NCI-H226 (cell line): ENCODE results near the gene CLEC19A.
A peak's percentile ranks its signal among the peaks of the same experiment; 100 is the strongest.

Experiments
- DNase-seq: peaks from one replicate; pipeline ENCODE4 v3.0.0-alpha.2; 2015

The CLEC19A gene

GRCh38 chr16:19285431-19285830 is at the start of gene CLEC19A:
Gene CLEC19A (plus strand): TSS chr16:19285731. CDS start chr16:19285852, 121 bp downstream.
- no peak for DNase-seq

DNA sequence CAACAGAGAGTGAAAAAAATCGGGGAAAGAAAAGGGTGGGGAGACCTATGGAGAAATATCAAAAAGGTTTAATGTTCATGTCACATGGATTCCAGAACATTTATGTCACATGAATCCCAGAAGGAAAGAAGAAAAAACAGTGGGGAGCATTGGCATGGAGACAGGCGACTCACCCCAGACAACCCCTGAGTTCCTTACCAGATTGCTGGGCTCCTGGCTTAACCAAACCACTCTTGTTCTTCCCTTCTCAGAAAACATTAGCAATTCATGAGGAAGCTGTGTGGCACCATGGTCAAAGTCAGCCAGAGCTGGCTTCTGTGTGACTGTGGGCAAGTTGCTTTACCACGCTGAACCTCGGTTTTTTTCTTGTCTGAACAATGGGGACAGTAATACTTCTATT is 49.6 kb upstream of the CLEC19A start:
- DNase-seq, result no peak

- DNase-seq, result no peak
Measured at GRCh38 chr16:19236561-19237209, 48.8 kb upstream of the CLEC19A start.

DNA sequence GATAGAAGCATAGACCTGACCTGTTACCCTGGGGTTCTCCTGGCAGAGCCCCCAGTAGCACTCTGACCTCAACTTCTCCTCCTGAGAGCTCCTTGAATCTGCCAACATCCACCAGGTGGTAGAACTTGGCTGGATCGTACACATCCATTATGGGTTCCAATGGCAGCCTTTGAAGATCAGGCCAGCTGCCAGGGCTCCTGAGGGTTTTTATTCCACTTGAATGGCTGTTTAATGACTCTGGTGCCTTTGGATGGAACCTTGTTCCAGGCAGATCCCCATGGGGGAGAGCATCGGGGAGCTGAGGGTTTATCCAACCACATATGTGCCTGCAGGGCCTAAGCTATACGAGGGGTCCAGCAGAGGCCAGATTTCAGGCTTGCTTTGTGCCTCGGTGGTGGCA is 47.1 kb upstream of the CLEC19A start:
- no peak for DNase-seq

DNA sequence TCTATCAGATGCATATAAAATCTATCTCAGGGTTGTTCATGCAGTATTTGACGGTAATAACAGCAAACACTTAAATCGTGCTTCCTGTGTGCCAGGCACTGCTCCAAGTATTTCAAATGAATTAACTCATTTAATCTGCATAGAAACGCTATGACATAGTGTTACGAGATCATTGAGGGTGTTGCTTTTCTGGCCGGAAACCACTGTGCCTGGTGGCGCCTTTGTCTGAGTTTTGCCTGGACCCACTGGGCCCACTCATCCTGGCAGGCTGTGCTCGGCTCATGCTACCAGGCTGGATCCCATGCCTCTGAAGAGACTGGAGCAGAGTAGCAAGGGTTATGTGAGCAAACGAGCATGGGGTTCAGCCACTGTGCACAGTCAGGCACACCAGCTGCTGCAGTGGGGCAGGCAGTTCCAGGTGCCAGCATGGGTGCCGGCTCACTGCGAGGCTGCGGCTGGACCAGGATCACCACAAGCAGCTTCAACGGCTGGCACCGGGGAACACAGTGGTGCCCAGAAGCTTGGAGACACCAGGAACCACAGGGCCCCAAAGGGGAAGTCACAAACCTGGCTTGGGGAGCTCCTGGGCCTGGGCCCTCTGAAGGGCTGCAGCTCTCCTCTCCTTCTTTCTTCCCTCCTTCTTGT is 45.9 kb upstream of the CLEC19A start:
- DNase-seq, result no peak

DNA sequence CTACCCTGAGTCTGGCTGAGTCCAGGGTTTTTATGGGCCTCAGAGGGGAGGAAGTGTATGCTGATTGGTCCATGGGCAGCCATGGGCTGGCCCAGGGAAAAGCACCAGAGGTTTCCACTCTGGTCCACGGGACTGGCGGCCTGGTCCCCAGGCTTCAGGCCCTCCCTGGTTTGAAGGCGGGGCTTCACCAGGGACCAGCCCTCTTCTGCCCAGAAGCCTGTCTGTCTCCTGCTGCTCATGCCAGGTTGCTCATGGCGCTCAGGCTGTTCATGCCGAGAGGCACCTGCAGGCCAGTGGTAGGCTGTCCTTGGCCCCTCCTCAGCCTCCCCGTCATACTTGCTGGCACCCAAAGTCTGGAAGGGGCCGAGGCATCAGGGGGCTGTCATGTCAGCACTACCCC is 45.0 kb upstream of the CLEC19A start:
- DNase-seq, result no peak

GRCh38 chr16:19241512-19241911 is 44.0 kb upstream of the CLEC19A start:
- no peak for DNase-seq

DNA sequence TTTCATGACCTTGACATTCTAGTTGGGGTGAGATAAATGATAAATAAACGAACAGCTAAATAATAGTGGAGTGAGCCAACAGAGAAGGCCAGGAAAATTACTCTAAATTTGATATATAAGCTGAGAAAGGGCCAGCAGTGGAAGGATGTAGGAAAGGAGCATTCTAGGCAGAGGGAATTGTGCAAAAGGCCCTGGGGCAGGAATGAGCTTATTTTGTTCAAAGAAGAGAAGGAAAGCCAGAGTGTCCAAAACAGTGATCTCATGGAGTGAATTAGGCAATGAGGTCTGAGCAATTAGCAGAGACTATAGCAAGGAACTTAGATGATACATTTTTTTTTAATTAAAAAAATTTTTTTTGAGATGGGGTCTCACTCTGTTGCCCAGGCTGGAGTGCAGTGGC is 43.3 kb upstream of the CLEC19A start:
- no peak for DNase-seq

GRCh38 chr16:19242987-19243575 is 42.5 kb upstream of the CLEC19A start:
- no peak for DNase-seq

DNA sequence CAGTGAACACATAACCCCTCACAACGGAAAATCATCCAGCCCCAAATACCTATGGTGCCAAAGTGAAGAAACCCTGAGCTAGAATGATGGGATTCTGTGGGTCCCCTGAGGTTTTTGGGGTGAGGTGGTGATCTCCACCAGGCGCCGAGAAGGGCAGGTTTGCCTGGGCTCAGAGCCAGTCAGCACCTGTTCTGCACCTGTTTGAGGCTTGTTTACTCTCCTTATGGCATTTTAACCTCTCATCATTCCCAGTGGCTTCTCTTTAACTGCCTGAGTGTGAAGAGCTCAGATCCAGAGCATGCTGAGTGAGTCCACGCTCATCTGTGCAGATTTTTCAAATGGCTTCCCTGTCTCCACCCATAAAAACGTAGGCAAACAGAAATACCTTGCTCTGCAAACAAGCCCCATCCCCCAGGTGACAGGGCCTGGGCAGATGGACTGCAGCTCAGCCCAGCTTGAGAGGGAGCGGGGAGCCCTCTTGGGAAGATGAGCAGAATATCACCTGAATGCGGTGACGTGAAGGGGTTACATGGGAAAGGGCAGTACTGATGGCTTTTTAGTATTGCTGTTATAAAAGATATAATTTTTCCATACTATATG is 40.1 kb upstream of the CLEC19A start:
- no peak for DNase-seq

DNA sequence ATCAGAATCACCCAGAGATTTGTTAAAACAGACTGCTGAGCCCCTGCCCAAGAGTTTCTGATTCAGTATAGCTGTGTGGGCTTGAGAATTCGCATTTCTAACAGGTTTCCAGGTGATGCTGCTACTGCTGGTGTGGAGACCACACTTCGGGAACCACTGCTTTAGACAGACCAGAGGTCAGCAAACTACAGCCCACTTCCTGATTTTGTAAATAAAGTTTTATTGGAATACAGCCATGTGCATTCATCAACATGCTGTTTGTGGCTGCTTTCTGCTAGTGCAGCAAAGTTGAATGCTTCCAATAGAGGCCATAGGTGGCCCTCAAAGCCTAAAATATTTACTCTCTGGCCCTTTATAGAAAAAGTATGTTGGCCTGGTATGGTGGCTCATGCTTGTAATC is 32.6 kb upstream of the CLEC19A start:
- no peak for DNase-seq

DNA sequence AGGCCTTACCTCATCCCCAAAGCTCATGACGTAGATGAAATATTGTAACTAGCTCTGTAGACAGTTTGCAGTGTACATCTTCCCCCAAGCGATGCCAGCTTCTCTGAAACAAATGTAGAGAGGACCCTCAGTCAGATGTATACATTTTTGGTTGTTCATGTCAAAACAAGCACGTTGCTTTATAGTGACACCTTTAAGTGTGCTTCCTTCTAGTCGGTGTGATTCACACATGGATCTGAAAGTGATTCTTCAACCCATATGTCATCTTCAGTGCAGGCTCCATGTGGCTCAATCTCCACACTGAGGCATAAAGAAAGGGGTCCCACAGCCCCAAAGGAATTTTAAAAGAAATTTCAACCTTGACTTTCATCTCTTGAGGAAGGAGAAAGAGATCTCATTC is 30.9 kb upstream of the CLEC19A start:
- no peak for DNase-seq

DNA sequence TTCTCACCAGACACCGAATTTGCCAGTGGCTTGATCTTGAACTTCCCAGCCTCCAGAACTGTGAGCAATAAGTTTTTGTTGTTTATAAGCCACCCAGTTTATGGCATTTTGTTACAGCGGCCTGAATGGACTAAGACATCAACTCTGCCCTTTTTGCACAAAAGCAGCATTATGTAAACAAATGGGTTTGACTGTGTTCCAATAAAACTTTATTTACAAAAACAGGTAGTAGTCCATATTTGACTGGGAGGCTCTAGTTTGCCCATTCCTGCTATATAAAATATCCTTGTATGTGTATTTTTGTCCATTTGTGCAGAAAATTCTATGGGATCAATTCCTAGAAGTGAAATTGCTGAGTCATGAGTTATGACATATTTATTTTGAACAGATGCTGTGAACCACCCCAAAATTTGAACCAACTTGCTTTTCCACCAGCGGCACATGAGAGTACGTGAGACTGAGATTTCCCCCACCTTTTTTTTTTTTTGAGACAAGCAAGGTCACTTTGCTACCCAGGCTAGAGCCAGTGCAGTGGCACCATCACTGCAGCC is 21.3 kb upstream of the CLEC19A start:
- DNase-seq, result no peak

- DNase-seq, result no peak
Measured at GRCh38 chr16:19265380-19265930, 20.1 kb upstream of the CLEC19A start.

- DNase-seq, result no peak
Measured at GRCh38 chr16:19266774-19267173, 18.8 kb upstream of the CLEC19A start.

DNA sequence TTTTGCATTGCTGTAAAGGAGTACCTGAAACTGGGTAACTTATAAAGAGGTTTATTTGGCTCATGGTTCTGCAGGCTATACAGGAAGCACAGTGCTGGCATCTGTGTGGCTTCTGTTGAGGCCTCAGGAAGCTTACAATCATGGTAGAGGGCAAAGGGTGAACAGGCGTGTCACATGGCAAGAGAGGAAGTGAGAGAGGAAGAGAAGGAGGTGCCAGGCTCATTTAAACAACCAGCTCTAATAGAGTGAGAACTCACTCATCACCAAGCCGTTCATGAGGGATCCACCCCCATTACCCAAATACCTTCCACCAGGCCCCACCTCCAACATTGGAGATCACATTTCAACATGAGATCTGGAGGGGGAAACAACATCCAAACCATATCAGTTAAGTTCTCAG is 16.4 kb upstream of the CLEC19A start:
- no peak for DNase-seq

GRCh38 chr16:19274165-19274797 is 11.2 kb upstream of the CLEC19A start:
- DNase-seq, result no peak

DNA sequence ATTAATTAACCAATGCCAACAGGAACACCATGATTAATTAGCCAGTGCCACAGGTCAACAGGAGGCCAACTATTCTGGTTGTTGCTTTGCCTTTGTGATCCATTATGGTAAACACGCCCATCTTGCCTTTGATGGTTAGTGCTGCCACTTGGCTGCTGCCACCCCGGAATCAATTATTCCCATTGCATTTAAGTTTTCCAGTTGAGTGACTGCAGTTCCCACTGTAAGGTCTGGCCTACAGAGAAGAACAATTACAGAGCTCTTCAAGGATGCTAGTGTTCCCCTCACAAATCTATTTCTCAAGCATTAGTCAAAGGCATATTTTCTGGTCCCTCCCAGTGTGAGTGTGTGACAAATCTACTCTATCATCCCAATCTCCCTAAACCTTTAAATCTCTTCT is 7.1 kb upstream of the CLEC19A start:
- no peak for DNase-seq

DNA sequence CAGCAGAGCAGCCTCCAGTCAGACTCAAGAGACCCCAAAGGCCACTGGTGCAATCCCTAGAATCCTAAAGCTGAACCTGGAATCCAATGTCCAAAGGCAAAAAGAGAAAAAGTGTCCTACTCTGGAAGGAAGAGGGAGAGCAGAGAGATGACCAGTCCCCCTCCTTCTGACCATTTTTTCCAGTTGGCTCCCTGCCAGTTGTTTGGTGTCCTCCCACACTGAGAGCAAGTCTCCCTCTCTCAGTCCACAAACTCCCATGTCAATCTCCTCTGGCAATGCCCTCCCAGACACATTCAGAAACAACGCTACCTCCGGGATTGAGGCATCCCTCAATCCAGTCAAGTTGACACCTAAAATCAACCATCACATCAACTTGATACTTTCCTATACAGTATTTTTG is 4.3 kb upstream of the CLEC19A start:
- no peak for DNase-seq

- no peak for DNase-seq
Measured at GRCh38 chr16:19282101-19282500, 3.4 kb upstream of the CLEC19A start.

DNA sequence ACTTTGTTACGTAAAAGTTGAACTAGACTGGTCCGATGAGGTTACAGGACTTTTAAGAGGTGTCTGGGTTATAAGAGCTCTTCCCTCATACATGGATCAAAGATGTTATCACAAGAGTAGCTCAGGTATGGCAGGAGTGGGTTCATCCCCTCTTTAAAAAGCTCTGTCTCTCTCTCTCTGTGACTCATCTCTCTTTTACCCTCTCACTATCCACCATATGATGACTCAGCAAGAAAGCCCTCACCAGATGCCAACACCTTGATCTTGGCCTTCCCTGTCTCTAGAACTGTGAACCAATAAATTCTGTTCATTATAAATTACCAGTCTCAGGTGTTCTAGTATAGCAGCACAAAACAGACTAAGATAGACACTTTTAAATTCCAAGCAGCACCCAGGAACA is 1.9 kb upstream of the CLEC19A start:
- no peak for DNase-seq

DNA sequence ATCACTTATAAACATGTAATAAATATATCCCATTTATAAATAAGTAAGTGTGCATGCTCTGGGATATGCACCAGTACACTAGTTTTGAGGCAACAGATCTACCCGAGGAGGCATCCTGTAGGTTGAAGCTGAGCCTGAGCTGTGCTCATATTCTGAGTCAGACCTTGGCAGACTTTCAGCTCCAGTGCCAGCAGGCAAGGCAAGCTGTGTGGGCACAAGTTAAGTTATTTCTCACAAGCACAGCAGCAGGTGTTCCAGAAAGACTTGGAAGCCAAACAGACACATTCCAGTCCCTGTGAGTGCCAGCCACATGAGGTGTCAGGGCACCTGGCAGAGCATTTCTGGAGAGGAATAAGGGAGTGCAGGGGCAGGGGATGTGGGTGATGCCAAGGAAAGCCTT is 1.3 kb upstream of the CLEC19A start:
- peak; percentile 75 for DNase-seq

- no peak for DNase-seq
Measured at GRCh38 chr16:19286827-19287226, 1.3 kb downstream of the CLEC19A start.
